Measurements from ENCODE around the gene SHISA9. TPM values are rescaled to one million over a fixed set of nuclear protein-coding genes. Genes with fewer than 3 reads are reported as not detected.

SHISA9 gene
- total RNA-seq, 1 donor from 2014 or later = not detected

DNA sequence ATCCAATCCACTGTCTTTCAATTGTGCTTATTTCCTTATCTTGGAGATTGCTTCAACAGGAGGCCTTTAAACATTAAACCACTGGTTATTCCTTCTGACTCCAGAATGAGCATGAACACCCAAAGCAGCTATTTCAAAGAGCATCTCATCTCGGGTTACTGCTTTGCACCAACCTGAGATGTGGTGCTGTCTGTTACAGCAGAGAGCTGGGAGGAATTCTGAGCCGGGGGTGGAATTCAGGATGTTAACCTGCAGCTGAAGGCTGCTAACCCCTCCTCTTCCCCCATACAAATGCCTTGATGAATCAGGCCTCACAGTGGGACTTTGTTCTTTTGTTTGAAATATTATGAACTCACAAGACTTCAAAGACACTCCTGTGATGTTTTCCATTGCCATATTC lies 113.1 kb downstream of the SHISA9 start:
- DNase-seq (ENCODE audit: low read depth in 2 of 2) = no peak

DNA sequence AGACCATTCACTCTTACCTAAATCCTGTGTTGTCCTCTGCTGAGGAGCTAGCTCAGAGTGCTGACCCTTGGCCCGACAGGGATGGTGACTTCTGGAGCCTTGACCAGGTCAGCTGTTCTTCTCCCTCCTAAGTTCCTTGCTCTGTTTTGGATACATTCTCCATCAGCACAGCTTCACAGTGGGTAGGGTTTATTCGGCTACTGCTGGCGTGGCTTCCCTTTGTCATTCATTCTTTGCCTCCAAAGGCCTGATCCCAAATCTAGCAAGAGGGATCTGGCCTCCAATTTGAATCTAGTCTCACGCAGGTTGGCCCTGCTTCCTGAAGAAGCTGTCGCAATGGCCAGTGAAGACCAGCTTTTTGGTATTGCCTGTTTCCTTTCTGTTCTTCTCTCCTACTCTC lies 116.6 kb downstream of the SHISA9 start:
- no peak for DNase-seq (ENCODE audit: low read depth in 2 of 2)

DNA sequence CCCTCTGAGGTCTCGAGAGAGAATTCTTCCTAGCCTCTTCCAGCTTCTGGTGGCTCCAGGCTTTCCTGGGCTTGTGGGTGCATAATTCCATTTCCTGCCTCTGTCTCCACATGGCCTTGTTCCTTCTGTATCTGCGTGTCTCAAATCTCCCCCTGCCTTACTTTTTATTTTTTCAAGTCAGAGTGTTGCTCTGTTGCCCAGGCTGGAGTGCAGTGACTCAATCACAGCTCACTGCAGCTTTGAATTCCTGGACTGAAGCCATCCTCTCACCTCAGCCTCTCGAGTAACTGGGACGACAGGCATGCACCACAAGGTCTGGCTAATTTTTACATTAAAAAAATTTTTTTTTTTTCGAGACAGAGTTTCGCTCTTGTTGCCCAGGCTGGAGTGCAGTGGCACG lies 120.6 kb downstream of the SHISA9 start:
- DNase-seq (ENCODE audit: low read depth in 2 of 2) = no peak

DNA sequence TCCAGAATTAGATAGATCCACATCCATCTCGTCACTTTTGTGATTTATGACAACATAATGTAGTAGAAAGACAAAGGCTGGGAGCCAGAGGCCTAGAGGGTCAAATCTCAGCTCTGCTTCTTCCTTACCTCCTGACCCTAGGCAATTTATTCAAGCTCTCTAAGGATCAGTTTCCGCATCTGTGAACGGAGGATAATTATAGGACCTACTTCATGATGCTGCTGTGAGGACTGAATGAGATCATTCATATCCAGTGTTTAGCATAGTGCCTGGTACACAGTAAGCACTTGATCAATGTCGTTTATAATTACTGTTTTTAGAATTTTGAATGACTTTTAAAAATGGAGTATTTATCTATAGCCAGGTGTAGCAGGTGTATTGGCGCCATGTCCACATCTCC lies 128.4 kb downstream of the SHISA9 start:
- no peak for DNase-seq (ENCODE audit: low read depth in 2 of 2)

DNA sequence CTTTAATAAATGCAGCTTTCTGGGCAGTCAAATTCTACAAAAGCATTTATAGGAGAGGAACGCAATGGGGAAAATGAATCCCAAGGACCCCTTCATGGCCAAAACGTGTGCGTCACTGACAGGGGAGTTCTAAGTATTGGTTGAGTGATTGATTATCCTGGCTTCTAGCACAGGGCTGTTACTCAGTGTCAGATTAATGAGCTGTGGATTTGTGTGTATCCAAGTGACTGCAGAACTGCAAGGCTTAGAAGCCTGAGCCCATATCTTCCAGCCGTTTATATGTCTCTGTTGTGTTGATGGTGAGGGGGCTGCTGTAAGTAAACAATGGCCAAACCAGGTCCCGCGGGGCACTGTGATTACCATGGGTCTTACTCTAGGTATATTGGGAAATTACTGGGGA lies 129.4 kb downstream of the SHISA9 start:
- no peak for DNase-seq (ENCODE audit: low read depth in 2 of 2)

DNA sequence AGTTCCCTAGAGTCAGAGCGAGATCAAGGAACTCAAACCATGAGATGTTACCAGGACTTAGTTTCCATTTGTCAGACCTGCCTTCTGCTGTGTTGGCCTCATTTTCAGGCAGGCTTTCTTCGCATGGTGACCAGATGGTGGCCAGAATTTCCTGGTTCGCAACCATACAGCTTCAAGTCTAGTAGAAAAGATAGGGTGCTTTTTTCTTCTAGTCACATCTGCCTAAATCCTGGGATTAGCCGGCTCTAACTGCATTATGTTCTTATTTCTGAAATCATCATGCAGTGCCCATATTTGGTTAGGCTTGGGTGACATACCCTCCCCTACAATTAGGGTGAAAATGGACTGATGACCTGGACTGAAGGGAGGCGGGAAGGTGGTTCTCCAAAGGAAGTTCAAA lies 131.5 kb downstream of the SHISA9 start:
- DNase-seq (ENCODE audit: low read depth in 2 of 2) = no peak

DNA sequence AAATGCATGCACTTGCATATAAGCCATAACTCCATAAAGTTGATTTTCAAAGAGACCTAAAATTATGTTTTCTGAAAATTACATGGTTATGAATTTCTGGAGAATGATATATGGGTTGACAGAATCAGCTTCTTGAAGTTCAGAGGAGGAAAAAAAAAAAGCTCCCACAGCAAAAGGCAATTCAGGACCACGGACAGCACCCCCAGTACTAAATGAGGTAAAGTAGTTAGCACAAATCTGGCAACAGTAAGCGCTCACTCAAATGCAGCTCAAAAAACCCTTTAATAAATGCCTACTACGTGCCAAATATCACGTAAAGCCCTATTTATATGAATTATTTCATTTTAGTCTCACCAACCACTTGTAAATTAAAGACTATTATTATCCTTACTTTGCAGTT lies 135.2 kb downstream of the SHISA9 start:
- DNase-seq (ENCODE audit: low read depth in 2 of 2) = peak in 1 of 2 donors; percentile 56

DNA sequence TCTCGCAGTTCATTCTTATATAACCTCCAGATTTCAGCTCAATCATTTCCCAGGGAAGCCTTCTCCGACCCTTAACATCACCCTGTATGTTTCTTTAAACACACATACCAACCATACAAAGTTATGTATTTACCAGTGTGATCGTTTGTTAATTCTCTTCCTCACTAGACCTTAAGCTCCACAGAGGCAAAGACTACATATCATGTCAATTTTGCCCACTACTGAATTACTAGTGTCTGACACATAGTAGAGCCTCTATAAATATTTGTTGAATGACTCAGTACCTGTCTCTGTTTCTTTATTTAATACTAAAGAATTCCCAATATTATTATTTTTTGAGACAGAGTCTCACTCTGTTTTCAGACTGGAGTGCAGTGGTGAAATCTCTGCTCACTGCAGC lies 137.2 kb downstream of the SHISA9 start:
- DNase-seq (ENCODE audit: low read depth in 2 of 2) = no peak

DNA sequence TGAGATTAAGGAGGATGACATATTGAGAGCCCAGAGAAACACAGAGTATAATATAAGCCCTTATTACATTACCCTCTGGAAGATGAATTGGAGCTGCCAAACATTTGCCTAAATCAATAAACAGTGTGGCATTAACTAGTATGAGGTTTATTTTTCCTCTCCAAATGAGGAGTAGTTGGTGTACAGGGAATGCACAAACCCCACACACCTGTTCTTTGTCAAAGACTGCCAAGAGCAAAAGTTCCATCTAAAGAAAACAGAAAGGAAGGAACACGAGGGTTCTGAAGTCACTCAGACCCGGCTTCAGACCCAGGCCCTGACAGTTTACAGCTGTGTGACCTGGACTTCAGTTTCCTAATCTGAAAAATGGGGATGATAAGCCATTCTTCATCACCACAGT lies 138.1 kb downstream of the SHISA9 start:
- DNase-seq (ENCODE audit: low read depth in 2 of 2) = no peak

DNA sequence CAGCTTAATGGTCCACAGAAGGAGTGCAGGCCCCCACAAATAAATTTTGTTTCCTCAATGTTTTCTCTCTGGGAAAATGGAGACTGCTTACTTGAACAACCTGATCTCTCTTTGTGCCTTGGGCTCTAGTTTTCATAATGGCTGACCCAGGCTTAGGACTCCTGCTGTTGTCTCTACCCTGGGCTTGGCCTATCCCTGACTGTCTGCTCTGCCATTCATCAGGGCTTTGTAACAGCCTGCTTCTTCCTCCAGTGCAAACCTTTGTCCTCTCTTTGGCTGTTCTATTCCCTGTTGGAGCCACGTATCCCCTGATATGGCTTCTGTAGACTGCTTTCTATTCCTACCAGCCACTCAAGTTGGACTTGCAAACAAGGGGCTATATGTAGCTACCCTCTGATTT lies 139.8 kb downstream of the SHISA9 start:
- DNase-seq (ENCODE audit: low read depth in 2 of 2) = no peak

DNA sequence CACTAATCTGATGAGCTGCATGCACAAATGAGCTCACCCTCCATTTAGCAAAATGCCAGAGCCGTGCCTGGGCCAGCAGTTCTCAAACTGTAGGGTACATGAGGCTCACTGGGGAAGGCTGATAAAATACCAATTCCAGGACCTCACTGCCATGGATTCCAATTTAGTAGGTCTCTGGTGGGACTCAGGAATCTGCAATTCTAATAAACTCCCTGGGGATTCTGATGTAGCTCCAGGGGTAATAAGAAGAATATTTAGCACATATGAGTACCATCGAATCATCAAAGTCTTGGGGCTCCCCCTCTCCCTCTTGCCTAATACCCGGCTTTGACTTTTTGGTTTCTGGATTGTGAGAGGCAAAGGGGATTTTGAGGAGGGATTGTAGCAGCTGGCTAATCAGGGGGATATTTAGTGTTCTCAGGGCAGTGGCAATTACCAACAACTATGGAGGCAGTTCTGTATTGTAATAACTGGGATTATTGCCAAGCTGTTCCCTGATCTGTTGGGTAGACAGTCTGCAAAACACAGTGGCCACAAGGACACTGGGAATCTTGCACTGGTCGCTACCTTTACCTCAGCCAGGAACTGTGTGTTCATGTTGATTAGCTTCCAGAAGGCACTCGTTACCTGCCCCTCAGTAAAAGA lies 140.4 kb downstream of the SHISA9 start:
- DNase-seq (ENCODE audit: low read depth in 2 of 2) = no peak

DNA sequence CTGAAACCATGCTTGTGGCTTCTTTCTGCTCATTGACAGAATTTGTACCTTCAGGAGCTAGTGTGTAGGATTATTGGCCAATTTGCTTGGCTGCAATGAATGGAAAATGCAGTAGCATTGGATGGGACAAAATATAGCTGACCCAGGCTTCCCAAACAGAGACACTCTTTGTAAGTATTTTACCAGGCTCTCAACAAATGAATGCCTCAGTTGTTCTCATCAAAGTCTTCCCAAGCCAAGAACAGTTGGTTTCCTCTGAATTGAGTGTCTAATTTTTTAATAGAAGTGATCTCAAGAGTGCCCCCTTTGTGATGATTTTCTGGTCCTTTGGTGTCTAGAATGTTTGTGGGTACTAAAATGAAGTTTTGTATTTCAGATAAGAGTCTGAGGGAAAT lies 140.9 kb downstream of the SHISA9 start:
- DNase-seq (ENCODE audit: low read depth in 2 of 2) = no peak

DNA sequence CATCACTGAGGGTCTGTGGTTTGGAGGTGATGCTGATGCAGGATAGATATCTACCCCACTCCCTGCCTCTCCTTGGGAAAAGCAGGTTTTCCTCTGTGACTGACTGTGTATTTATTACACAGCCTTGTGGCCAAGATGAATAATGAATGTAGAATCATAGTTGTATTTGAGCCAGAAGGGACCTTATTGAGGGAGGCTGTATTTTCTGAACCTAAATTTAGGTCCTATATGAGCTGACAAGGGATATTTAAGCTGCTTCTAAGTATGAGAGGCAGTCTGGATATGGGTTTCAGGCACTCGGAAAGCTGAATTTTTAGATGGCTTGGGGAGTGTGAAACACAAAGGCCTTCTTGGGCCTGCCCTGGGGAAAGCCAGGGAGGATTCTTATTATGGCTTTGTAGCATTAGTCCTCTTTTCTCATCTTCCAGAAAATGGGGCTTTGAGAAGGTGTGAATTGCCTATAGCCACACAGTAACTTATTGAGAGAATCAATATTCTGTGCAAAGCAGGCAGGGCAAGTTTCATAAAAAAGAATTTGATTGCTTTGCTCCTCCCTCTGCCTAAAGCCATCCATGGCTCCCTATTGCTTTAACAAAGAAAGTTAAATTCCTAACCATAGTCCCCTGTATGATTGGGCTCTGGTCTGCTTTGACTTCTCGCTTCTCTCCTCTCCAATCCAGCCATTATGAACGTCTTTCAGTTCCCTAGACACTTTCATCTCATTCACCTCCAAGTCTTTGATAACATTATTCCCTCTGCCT lies 144.8 kb downstream of the SHISA9 start:
- DNase-seq (ENCODE audit: low read depth in 2 of 2) = no peak

DNA sequence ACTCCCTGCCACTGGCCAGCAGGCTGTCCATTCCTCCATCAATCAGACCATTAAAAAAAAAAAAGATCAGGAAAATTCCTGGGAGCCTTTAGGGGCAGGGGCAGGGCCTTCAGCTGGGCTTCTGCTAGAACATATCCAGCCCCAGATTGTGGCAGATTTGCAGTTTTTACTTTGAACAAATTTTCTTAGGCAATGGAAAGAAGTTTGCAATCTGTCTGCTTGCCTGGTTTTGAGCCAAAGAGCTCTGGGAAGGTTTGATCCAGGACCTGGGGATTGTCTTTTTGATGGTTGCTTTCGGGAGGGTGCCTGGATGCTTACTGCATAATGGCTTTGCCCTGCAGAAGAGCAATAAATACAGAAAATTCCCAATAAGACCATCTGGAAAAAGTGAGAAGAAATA lies 145.9 kb downstream of the SHISA9 start:
- DNase-seq (ENCODE audit: low read depth in 2 of 2) = no peak

DNA sequence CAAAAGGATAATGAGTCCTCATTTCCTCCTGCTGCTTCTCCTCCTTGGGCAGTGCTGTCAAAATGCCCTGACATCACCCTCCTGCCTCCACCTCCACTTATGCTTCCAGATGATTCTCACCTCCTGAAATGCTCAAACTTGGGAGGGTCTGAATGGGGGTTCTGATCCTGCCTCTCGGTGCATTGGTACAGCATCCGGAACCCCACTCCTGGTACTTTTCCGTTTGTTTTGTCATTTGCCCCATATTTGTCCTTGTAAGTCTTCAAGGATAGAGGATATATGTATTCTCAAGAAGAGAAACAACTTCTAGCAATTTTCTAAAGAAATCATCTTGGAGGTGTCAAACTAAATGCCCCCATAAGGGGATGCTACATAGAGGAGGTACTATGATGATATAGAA lies 148.3 kb downstream of the SHISA9 start:
- DNase-seq (ENCODE audit: low read depth in 2 of 2) = no peak

DNA sequence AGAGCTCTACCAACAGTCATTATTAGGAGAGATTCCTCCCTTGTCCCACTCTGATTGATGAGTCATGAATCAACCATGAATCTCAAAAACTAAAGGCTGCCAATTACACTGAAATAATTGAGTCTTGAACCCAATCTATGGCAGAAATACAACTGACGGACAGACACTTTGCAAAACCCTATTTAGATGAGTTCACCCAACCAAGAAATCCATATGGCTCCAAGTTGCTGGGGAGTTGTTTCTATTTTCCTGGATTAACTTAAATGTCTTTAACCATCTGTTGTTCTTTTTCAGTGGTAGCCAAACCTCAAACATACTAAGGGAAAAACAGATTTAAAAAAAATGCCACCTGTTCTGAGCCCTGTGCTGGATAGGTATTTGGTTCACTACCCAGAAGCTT lies 151.0 kb downstream of the SHISA9 start:
- no peak for DNase-seq (ENCODE audit: low read depth in 2 of 2)

DNA sequence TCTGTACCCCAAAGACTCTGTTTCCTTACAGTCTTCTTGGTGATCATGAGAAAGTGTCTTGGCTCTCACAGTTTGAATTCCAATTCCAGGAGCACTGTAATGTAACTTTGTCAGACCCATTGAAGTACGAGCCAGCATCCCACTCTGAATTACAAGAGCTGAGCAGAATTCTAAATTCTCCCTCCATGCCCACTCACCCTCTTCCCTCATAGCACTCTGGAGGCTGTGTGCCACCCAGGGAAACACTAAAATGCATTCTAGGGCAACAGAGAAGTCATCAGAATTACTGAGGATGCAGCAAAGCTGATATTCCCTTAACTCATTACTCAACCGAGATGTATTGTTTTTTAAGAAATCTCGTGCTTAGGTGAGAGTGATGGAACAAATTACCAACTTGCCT lies 154.1 kb downstream of the SHISA9 start:
- no peak for DNase-seq (ENCODE audit: low read depth in 2 of 2)

DNA sequence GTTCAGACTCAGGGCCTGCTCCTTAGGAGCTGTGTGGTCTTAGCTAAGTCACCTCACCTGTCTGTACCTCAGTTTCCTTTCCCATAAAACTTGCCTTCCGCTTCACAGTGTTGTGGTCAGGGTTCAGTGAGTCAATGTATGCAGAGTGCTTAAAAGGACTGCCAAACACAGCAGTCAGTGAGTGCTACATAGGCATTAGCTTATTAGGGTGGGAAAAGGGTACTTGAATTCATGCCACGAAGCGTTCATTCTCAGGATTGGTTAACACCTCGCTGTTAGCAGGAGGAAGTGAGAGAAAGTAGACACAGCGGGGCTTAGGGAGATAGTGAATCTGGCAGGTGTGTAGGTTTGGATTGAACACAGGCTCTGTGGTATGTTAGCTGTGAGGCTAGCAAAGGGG lies 155.2 kb downstream of the SHISA9 start:
- no peak for DNase-seq (ENCODE audit: low read depth in 2 of 2)

DNA sequence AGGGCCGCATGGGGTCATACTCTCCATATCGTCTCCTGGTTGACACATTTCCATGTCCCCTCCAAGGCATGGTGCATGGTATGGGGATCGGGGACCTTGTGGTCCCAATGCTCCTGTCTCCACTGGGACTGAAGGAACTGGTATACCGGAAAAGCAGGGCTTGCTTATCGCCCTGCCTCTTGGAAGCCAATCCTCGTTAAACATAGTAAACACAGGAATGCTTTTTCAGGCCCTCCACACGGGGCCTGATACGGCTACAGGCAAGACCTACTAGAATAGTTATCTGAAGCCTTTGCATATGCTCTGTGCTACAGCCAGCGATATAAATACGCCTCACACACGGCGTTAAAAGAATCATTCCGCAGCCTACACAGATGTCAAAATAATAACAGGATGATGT lies 159.5 kb downstream of the SHISA9 start:
- no peak for DNase-seq (ENCODE audit: low read depth in 2 of 2)

DNA sequence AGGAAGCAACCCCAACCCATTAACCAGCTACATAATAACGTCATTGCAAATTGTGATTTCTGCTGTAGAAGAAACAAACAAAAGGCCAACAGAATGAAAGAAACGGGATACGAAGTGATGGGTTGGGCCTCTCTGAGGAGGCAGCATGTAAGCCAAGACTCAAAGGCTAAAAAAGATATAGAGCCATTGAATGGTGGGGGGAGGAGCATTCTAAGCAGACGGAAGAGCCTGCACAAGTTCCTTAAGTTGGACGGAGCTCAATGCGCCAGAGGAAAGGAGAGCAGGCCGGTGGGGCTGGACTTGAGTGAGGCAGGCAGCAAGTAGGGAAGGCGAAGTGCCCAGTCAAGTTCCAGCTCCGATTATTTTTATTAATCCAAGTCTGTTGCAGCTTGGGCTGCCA lies 160.3 kb downstream of the SHISA9 start:
- no peak for DNase-seq (ENCODE audit: low read depth in 2 of 2)

DNA sequence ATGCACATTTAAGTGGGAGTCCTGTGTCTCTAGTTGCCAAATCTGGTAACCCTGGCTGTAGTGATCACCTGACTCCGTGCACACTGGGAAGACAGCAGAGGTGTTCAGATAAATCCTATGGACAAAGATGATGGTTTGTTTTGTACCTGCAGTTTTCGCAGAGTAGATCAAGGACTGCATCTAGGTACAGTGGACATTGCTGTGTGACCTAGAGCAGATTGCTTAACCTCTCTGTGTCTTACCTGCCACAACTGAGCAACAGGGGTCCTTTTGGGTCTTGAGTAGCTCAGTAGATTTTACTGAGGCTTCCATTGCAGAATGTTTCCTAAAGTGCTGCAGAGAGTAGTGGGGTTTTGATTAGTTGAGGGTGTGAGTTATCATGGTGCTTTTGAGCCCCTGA lies 160.8 kb downstream of the SHISA9 start:
- no peak for DNase-seq (ENCODE audit: low read depth in 2 of 2)

DNA sequence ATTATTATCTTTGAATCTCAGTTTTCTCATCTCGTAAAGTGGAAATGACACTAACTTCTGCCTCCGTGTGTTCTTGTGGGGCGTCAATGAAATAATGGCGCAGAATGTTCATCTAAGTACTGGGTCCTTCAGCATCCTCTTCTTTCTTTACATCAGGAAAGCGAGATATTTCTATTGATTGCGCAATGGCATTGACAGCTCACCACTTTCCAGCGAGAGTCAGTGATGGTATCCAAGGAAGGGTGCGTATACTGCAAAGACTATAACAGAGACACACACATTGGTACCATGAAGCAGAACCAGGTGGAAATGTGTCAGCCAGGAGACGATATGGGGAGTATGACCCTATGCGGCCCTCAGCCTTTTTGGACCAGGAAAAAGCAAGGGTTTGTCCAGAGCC lies 162.1 kb downstream of the SHISA9 start:
- no peak for DNase-seq (ENCODE audit: low read depth in 2 of 2)

DNA sequence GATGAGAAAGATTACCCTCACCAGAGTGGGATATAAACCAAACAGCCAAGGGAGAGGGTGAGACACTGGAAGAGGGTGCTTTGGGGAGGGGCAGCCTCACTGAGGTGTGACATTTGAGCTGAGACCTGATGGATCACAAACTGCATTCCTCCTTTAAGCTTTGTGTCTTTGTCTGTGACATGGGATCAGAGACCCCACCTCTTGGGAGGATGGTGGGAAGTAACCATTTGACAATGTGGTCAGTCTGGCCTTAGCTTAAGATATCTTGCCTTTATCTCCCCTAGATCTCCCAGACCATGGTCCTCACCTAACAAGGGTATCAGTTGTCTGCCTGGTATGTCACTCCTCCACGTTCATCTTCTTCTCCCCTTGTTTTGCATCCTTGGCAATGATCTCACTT lies 163.4 kb downstream of the SHISA9 start:
- DNase-seq (ENCODE audit: low read depth in 2 of 2) = no peak

DNA sequence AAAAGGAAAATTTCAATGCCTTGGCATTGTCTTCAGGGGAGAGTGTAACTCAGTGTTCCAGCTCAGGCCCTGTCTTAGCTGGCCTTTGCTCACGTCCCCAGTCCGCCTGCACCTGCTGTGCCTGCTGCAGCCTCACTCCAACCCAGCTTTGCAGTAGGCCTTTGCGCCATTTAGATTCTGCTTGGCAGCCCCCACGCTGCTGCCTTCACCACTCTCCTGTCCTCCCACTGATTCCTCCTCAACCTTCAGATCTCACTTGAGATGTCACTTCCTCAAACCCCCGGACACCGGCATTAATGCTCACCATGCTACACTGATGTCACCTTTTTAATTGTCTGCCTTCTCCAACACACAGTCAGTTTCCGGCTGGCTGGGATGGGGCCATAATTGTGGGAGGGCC lies 166.2 kb downstream of the SHISA9 start:
- no peak for DNase-seq (ENCODE audit: low read depth in 2 of 2)

All from dermis microvascular lymphatic vessel endothelial cell (primary cell).